Cardiac muscle cell (in vitro differentiated cells and primary cell): ENCODE data around the gene C3orf70. TPM values are rescaled to one million over a fixed set of nuclear protein-coding genes. Genes with fewer than 3 reads are reported as not detected.
"Not testable (repeated sequence)": the region's sequence is repeated elsewhere in the genome, so short reads cannot be mapped to it uniquely, and the experiment has no call there.

Source experiments
- DNase-seq, 2 donors: peaks; one replicate each; pipeline versions ENCODE4 v3.0.0 to v3.0.0-alpha.2; 2010 to 2017; ENCODE audit warnings: low read depth in 1 of 2, low spot score in 1 of 2
- H3K27ac ChIP-seq: fragments of 200-600 bp; sonication (generic); 2 replicates; pipeline ENCODE4 v1.5.1; 2016
- H3K27me3 ChIP-seq: fragments of 200-600 bp; sonication (generic); 2 replicates; pipeline ENCODE4 v1.6.0; 2016; ENCODE audit warnings: control low read depth
- H3K36me3 ChIP-seq: fragments of 200-600 bp; sonication (generic); 2 replicates; pipeline ENCODE4 v1.5.1; 2016; ENCODE audit warnings: control low read depth
- H3K4me1 ChIP-seq: fragments of 200-600 bp; sonication (generic); 2 replicates; pipeline ENCODE4 v1.8.1; 2017; ENCODE audit warnings: low read depth, mild to moderate bottlenecking, mixed run types
- H3K4me3 ChIP-seq: fragments of 200-600 bp; sonication (generic); 2 replicates; pipeline ENCODE4 v1.5.1; 2016; ENCODE audit warnings: mild to moderate bottlenecking
- H3K9me3 ChIP-seq: fragments of 200-600 bp; sonication (generic); 2 replicates; pipeline ENCODE4 v1.5.1; 2017; ENCODE audit warnings: low read depth, mild to moderate bottlenecking, control low read depth
- polyA plus RNA-seq: library from polyadenylated mRNA; unstranded; fragments of >200 nt; fragmentation: Nextera tagmentation; extraction: Ambion mirVana; gene quantifications from 2 replicates; pipeline ENCODE4 v1.2.1, GENCODE V29; 2016
- total RNA-seq: library from RNA; depleted of rRNA; stranded (reverse); fragments of >200 nt; gene quantifications from 2 replicates; pipeline ENCODE4 v1.2.3, GENCODE V29; 2016
- TF ChIP-seq, protein P1 (sequence below): IDR thresholded peaks from 2 replicates; pipeline ENCODE4 v1.5.1; 2012; ENCODE audit warnings: low read depth, mild to moderate bottlenecking, low read length

C3orf70 gene
- total and polyA plus RNA-seq, 2 experiments from 2014 or later = 0.42 to 0.55 TPM

DNA sequence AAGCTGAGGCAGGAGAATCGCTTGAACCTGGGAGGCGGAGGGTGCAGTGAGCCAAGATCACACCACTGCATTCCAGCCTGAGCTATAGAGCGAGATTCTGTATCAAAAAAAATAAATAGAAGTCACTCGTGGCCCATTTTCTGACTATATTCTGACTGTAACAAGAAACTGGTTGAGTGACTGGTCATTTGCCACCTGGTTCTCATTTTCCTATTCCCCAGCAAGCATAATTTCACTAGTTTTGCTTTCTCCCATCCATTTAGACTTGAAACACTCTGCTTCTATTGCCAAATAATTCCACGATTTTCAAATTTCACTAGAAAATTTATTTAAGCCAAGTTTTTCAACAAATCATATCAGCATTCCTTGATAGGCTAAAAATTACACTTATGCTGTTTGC is 40.7 kb downstream of the C3orf70 start:
- Histone ChIP-seq H3K4me3 (no peak overlapping the region), H3K36me3 (no peaks in the 10 kb centered on the region), H3K4me1 (no peaks in the 10 kb centered on the region), H3K27me3 (no peaks in the 10 kb centered on the region), H3K9me3 (no peaks in the 10 kb centered on the region), H3K27ac (no peak overlapping the region)
- TF ChIP-seq, protein P1, sequence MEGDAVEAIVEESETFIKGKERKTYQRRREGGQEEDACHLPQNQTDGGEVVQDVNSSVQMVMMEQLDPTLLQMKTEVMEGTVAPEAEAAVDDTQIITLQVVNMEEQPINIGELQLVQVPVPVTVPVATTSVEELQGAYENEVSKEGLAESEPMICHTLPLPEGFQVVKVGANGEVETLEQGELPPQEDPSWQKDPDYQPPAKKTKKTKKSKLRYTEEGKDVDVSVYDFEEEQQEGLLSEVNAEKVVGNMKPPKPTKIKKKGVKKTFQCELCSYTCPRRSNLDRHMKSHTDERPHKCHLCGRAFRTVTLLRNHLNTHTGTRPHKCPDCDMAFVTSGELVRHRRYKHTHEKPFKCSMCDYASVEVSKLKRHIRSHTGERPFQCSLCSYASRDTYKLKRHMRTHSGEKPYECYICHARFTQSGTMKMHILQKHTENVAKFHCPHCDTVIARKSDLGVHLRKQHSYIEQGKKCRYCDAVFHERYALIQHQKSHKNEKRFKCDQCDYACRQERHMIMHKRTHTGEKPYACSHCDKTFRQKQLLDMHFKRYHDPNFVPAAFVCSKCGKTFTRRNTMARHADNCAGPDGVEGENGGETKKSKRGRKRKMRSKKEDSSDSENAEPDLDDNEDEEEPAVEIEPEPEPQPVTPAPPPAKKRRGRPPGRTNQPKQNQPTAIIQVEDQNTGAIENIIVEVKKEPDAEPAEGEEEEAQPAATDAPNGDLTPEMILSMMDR = no peak
- no peak for DNase-seq

DNA sequence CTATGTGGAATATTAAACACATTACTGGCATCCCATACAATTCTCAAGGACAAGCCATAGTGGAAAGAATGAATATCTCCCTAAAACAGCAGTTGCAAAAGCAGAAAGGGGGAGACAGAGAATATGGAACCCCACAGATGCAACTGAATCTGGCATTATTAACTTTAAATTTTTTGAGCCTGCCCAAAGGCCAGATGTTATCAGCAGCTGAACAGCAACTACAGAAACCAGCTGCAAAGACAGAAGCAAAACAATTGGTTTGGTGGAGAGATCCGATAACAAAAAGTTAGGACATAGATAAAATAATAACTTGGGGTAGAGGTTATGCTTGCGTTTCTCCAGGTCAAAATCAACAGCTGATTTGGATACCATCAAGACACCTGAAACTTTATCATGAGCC is 43.8 kb downstream of the C3orf70 start:
- not testable (repeated sequence) for H3K36me3 ChIP-seq, H3K4me3 ChIP-seq

DNA sequence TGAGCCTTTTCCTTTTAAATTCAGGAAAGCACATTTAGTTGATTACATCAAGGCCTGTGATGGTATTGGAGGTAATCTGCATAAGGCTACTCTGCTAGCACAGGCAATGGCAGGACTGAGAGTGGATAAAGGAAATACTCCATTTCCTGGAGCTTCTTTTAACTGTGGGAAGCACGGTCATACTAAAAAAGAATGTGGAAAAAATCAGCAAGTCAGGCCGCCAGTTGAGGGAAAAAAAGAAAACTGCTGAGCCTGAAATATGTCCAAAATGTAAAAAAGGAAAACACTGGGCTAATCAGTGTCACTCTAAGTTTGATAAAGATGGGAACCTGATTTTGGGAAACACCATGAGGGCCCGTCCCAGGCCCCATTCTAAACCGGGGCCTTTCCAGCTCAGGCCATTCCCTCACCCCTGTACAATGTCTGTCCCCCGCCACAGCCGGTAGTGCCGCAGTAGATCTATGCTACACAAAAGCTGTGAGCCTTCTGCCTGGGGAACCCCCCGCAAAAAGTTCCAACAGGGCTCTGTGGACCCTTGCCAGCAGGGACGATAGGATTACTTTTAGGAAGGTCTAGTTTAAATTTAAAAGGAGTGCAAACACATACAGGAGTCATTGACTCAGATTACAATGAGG is 46.5 kb downstream of the C3orf70 start:
- DNase-seq, H3K4me3 ChIP-seq, H3K36me3 ChIP-seq, H3K4me1 ChIP-seq, H3K27ac ChIP-seq, H3K27me3 ChIP-seq, H3K9me3 ChIP-seq: not testable (repeated sequence)

More for the DNA sequence above, 43.8 kb downstream of the C3orf70 start:
- H3K9me3 ChIP-seq, DNase-seq, H3K27me3 ChIP-seq, H3K4me1 ChIP-seq, H3K27ac ChIP-seq: not testable (repeated sequence)

DNA sequence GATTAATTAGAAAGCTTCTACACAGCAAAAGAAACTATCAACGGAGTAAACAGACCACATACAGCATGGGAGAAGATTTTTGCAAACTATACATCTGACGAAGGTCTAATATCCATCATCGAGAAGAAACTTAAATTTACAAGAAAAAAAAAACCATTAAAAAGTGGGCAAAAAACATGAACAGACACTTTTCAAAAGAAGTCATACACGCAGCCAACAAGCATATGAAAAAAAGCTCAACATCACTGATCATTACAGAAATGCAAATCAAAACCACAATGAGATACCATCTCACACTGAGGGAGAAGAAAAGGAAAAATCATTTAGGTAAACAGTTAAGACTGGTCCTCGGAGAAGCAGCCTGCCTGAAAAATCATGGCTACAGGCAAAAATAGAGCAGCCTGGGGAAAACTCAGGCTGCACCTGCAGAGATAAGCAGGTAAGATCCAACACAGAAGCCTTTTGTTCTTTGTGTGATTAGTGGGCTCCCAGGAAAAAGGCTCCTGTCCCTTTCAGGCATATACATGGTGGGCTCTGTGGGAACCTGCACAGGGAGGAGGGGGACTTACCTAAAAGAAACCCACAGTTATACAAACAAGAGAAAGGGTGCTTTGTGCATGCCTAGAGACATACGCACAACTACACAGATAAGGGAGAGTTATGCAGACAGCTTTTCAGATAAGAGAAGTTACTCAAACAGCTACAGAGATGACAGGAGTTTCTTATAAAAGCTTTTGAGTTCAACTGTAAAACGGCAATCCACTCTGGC is 49.3 kb downstream of the C3orf70 start:
- peak in 1 of 2 donors; percentile 36 for DNase-seq
- Histone ChIP-seq H3K27me3 (no peaks in the 10 kb centered on the region), H3K9me3 (no peaks in the 10 kb centered on the region), H3K4me1 (no peaks in the 10 kb centered on the region), H3K27ac (no peak overlapping the region), H3K36me3 (no peaks in the 10 kb centered on the region), H3K4me3 (no peak overlapping the region)
- TF ChIP-seq, protein P1 = no peak

DNA sequence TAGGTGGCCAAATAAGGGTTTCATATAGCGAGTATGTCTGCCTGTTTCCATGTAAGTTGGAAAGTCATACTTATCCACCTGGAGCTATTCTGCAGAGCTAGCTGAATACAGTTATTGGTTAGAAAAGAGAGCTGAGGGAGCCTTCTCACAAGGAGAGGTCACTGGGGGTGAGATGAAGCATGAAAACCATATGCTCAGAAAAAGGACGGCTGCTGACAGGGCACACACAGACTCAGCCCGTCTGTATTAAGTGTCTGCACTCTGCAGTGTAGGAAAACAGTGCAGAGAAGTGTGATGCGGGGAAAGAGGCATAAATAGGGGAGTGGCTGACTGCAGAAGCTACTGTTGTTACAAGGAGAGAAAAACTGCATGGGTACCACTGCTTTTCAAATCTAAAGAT is 58.2 kb downstream of the C3orf70 start:
- Histone ChIP-seq H3K9me3 (no peaks in the 10 kb centered on the region), H3K27ac (no peak overlapping the region), H3K4me3 (no peak overlapping the region), H3K4me1 (peaks cover 5% of the 10 kb centered on the region), H3K36me3 (no peaks in the 10 kb centered on the region), H3K27me3 (no peaks in the 10 kb centered on the region)
- no peak for DNase-seq
- TF ChIP-seq, protein P1 = no peak

DNA sequence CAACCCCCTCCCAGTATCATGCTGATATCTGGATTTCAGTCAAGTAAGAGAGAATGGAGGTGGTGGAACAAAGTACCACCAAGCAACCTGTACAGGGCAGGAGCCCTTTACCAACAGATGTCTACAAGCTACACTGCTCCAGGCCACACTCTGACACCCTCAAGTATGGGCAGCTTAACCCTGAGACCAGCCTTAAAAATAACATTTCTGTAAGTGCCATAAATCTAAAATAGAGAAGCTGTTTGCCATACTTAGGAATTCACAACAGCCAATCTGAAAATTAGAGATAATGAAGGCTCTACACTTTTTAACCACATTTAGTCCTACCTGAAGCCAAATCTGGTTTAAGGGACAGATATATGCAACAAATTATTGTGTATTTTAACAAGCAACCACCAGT is 59.7 kb downstream of the C3orf70 start:
- Histone ChIP-seq H3K27ac (peak overlapping the region; percentile 26), H3K27me3 (no peaks in the 10 kb centered on the region), H3K9me3 (no peaks in the 10 kb centered on the region), H3K36me3 (no peaks in the 10 kb centered on the region), H3K4me3 (no peak overlapping the region), H3K4me1 (peaks cover 17% of the 10 kb centered on the region)
- TF ChIP-seq, protein P1 = no peak
- DNase-seq = peak in 1 of 2 donors; percentile 27
